GM20000 (cell line): Measurements from ENCODE around the gene ZKSCAN7.
A peak's percentile ranks its signal among the peaks of the same experiment; 100 is the strongest.

ENCODE experiments used
- DNase-seq: peaks from one replicate; pipeline ENCODE4 v3.0.0; 2012; ENCODE audit warnings: low spot score
- CTCF ChIP-seq: IDR thresholded peaks from 2 replicates; pipeline ENCODE4 v1.5.1; 2012; ENCODE audit warnings: mild to moderate bottlenecking, control low read depth; ENCODE audit errors: extremely low read depth, missing control alignments

Gene ZKSCAN7

GRCh38 chr3:44554626-44555592, at the start of gene ZKSCAN7:
Gene ZKSCAN7, plus strand, starts transcription at chr3:44555193. Its CDS starts 1,855 bp downstream, at chr3:44557048.
- DNase-seq, result peak; percentile 89
- peak; percentile 8 for TF ChIP-seq CTCF

GRCh38 chr3:44506556-44506955, 48.4 kb upstream of the ZKSCAN7 start:
- DNase-seq, result no peak
- TF ChIP-seq CTCF, result no peak

GRCh38 chr3:44506961-44507360, 48.0 kb upstream of the ZKSCAN7 start:
- DNase-seq, result no peak

GRCh38 chr3:44509393-44509921, 45.5 kb upstream of the ZKSCAN7 start:
- peak; percentile 10 for DNase-seq
- TF ChIP-seq CTCF, result no peak

More at GRCh38 chr3:44506961-44507360, 48.0 kb upstream of the ZKSCAN7 start:
- TF ChIP-seq CTCF, result no peak

GRCh38 chr3:44510000-44510368, 45.0 kb upstream of the ZKSCAN7 start:
- TF ChIP-seq CTCF, result no peak
- DNase-seq, result peak; percentile 58

GRCh38 chr3:44511238-44511566, 43.8 kb upstream of the ZKSCAN7 start:
- no peak for TF ChIP-seq CTCF
- no peak for DNase-seq

GRCh38 chr3:44513513-44513912, 41.5 kb upstream of the ZKSCAN7 start:
- DNase-seq, result no peak
- TF ChIP-seq CTCF, result no peak
